Breast epithelium (tissue), 3 donors: Measurements from ENCODE around the gene SEMG2.
A peak's percentile ranks its signal among the peaks of the same experiment; 100 is the strongest.

Experiments
- CTCF ChIP-seq, 3 donors: fragments of 450-650 bp; IDR thresholded peaks; one replicate each; pipeline ENCODE4 v1.5.1; 2016 to 2017; ENCODE audit warnings: antibody characterized with exemption in 3 of 3, mild to moderate bottlenecking in 3 of 3, moderate library complexity in 3 of 3
- POLR2A ChIP-seq: fragments of 450-650 bp; IDR thresholded peaks from one replicate; pipeline ENCODE4 v1.6.1; 2016; ENCODE audit warnings: antibody characterized with exemption, mild to moderate bottlenecking, moderate library complexity

GRCh38 chr20:45235995-45236394 lies 14.8 kb downstream of the SEMG2 start:
- no peak for TF ChIP-seq POLR2A
- peak in 1 of 3 donors; percentile 13 for TF ChIP-seq CTCF (IDR thresholded peaks at IDR 0.05)
